ENCODE data around the gene TEX52. TPM values are rescaled to one million over a fixed set of nuclear protein-coding genes. Genes with fewer than 3 reads are reported as not detected.

The TEX52 gene
- polyA plus RNA-seq, 3 donors: not detected

DNA sequence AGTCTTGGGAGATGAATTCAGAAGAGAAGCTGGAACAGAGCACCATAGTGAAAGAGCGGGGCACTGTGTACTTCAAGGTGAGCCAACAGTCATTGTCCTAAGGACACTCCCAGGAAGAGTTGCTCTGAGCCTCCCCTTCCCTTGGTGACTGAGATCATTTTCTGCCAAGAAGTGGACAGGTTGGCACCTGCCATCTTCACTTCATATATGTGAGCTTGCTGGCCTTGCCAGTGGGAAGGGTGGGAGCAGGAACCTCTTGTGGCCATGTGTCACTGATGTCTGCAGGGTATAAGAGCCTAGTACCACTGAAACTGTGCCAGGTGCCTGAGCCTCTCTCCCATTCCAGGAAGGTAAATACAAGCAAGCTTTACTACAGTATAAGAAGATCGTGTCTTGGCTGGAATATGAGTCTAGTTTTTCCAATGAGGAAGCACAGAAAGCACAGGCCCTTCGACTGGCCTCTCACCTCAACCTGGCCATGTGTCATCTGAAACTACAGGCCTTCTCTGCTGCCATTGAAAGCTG is 56.7 kb downstream of the TEX52 start:
- H3K9me3 Mint-ChIP-seq: no peaks in the 10 kb centered on the region
- DNase-seq: no peak
- Histone ChIP-seq H2AFZ (ENCODE audit: insufficient read depth, low read depth, low read length, poor library complexity, severe bottlenecking) (no peak overlapping the region), H3K27ac (ENCODE audit: low read depth in 1 of 2, low read length in 2 of 2) (no peak overlapping the region), H3K27me3 (ENCODE audit: control insufficient read depth in 2 of 2, insufficient read depth in 2 of 2, low read length in 2 of 2) (no peaks in the 10 kb centered on the region), H3K9ac (ENCODE audit: insufficient read depth, low read length, poor library complexity, severe bottlenecking) (no peak overlapping the region), H3K4me3 (replicated peaks in 1 of 3; ENCODE audit: low read depth in 2 of 3, low read length in 3 of 3) (no peak overlapping the region), H3K4me1 (ENCODE audit: control insufficient read depth in 1 of 2, insufficient read depth in 2 of 2, low read length in 2 of 2) (peaks cover 12 to 15% of the 10 kb centered on the region in 2 donors), H3K4me2 (replicated peaks; ENCODE audit: extremely low read depth, low read length, poor library complexity, severe bottlenecking) (no peak overlapping the region), H3K9me3 (replicated peaks in 1 of 2; ENCODE audit: control insufficient read depth in 1 of 2, insufficient read depth in 1 of 2, low read length in 2 of 2) (no peaks in the 10 kb centered on the region), H3K36me3 (replicated peaks in 1 of 2; ENCODE audit: control insufficient read depth in 1 of 2, insufficient read depth in 2 of 2, low read length in 2 of 2) (peaks cover 48 to 79% of the 10 kb centered on the region in 2 donors), H4K20me1 (ENCODE audit: insufficient read depth, low read length) (peaks cover 10% of the 10 kb centered on the region), H3K79me2 (ENCODE audit: insufficient read depth, low read length) (peaks cover 4% of the 10 kb centered on the region)
- intact Hi-C loops (cut with micrococcal nuclease): no loop called here
- H3K36me3 Mint-ChIP-seq: peaks cover 64 to 72% of the 10 kb centered on the region in 2 donors
- peak overlapping the region in 2 of 7 donors; percentile 15 to 19 for H3K27ac Mint-ChIP-seq
- TF ChIP-seq, protein P1, sequence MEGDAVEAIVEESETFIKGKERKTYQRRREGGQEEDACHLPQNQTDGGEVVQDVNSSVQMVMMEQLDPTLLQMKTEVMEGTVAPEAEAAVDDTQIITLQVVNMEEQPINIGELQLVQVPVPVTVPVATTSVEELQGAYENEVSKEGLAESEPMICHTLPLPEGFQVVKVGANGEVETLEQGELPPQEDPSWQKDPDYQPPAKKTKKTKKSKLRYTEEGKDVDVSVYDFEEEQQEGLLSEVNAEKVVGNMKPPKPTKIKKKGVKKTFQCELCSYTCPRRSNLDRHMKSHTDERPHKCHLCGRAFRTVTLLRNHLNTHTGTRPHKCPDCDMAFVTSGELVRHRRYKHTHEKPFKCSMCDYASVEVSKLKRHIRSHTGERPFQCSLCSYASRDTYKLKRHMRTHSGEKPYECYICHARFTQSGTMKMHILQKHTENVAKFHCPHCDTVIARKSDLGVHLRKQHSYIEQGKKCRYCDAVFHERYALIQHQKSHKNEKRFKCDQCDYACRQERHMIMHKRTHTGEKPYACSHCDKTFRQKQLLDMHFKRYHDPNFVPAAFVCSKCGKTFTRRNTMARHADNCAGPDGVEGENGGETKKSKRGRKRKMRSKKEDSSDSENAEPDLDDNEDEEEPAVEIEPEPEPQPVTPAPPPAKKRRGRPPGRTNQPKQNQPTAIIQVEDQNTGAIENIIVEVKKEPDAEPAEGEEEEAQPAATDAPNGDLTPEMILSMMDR (IDR thresholded peaks at IDR 0.05): no peak
- 100% methylated on average over 2 of the region's 3 CpGs for WGBS (ENCODE audit: insufficient coverage)
- peaks cover 0 to 3% (median 1%) of the 10 kb centered on the region in 3 donors for H3K27me3 Mint-ChIP-seq (ENCODE audit: low read depth in 3 of 3)
- no peak overlapping the region for H3K4me3 Mint-ChIP-seq
- peaks cover 16% of the 10 kb centered on the region for H3K4me1 Mint-ChIP-seq

Other genes starting within 250 kb of the TEX52 start
- 10 to 100 TPM; 19.3 to 22.1 (median 20.1) TPM for gene FKBP4, start 62.1 kb downstream of the TEX52 start, polyA plus RNA-seq
- gene ITFG2, start 44.4 kb downstream of the TEX52 start, polyA plus RNA-seq: 10 to 100 TPM; 19.1 to 51.2 (median 24.0) TPM
- gene NRIP2, start 22.0 kb downstream of the TEX52 start, polyA plus RNA-seq: under 1 TPM in 2 of 3 donors, not detected in 1; 0.19 to 0.24 TPM
- under 1 TPM in 1 of 3 donors, not detected in 2; 0.03 TPM for gene FOXM1, start 20.1 kb upstream of the TEX52 start, polyA plus RNA-seq
- 10 to 100 TPM; 10.2 to 24.7 (median 19.8) TPM for gene RHNO1, start 20.2 kb upstream of the TEX52 start, polyA plus RNA-seq
- 1 to 10 TPM; 1.7 to 3.6 (median 2.3) TPM for gene TULP3, start 33.9 kb upstream of the TEX52 start, polyA plus RNA-seq
- not detected for gene TEAD4, start 102.4 kb upstream of the TEX52 start, polyA plus RNA-seq
- under 1 TPM; 0.15 to 0.34 (median 0.25) TPM for gene TSPAN9, start 220.3 kb upstream of the TEX52 start, polyA plus RNA-seq